ENCODE data around the gene CD164L2.
A peak's percentile ranks its signal among the peaks of the same experiment; 100 is the strongest.
"Not testable (repeated sequence)": the region's sequence is repeated elsewhere in the genome, so short reads cannot be mapped to it uniquely, and the experiment has no call there.

The CD164L2 gene

DNA sequence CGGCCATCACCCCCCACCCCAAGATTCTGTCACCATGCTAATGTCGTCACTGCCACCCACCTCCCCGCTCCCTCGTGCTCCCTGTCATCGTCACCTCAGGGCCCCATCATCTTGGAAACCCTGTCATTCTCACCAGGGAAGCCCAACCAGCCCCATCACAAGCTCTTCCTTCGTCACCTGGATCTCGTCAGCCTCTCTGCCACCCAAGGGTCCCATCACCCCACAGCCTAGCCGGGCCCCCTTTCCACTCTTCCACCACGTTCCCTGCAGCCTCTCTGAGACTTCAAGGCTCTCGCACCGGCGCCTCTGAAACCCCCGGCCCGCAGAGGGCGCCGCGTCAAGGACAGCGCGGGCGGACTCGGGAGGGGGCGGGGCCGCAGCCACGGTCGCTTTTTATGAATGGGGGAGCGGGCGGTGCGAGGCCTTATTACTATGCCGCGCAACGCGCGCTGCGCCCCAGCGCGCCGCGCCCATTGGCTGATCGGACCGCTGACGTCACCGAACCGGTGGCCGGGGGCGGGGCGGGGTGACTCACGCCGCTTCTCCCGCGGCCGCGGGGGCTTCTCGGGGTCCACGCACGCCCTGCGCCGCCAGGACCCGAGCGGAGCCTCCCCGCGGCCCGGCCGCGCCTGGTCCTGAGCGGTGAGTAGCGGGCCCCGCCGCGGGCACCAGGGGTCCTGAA is 9.1 kb upstream of the CD164L2 start, which contains the start of gene GPR3:
GPR3 (plus strand) TSS at position 527 of the 682 bp plus-strand sequence. CDS start 1,177 bp downstream, outside the sequence.
- intact Hi-C loops (cut with DNase I), result loop anchor here (10.0 kb wide), 1 partner anchor 273 kb away; no protein-coding TSS in a partner anchor
- DNase-seq, result peak; percentile 74 to 98 (median 90)

- DNase-seq, result peak in 9 of 10 donors; percentile 38 to 96 (median 60)
- intact Hi-C loops (cut with DNase I), result loop anchor here (10.0 kb wide), 1 partner anchor 273 kb away; no protein-coding TSS in a partner anchor
These were observed 8.5 kb upstream of the CD164L2 start for GRCh38 chr1:27391511-27392095.

- intact Hi-C loops (cut with DNase I), result loop anchor here (10.0 kb wide), 1 partner anchor 54 kb away; no protein-coding TSS in a partner anchor
- DNase-seq, result peak in 6 of 10 donors; percentile 44 to 90 (median 65)
These were observed 5.3 kb upstream of the CD164L2 start for GRCh38 chr1:27388337-27389005.

GRCh38 chr1:27384797-27385196 is 1.7 kb upstream of the CD164L2 start:
- not testable (repeated sequence) for DNase-seq
- intact Hi-C loops (cut with DNase I), result loop anchor here (10.0 kb wide), 1 partner anchor 50 kb away; no protein-coding TSS in a partner anchor

DNA sequence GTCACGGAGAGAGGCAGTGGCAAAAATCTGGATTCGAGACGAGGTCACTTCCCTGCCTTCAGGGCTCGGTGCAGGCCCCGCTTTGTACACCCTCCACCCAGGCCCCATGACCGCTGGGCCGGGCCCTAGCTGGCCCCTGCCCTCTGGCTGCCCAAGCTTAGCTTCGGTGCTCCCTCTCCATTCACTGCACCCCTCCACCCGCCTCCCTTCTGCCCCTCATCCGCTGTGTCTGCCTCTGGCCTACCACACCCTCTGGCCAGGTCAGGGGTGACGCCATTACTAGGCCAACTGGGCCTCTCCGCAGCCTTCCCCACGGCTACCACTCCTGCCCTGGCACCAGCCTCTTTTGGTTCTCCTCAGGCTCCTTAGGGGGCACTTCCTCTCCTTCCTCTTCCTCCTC is 528 bp upstream of the CD164L2 start:
- intact Hi-C loops (cut with DNase I), result loop anchor here (10.0 kb wide), 1 partner anchor 49 kb away; no protein-coding TSS in a partner anchor
- no peak for DNase-seq

DNA sequence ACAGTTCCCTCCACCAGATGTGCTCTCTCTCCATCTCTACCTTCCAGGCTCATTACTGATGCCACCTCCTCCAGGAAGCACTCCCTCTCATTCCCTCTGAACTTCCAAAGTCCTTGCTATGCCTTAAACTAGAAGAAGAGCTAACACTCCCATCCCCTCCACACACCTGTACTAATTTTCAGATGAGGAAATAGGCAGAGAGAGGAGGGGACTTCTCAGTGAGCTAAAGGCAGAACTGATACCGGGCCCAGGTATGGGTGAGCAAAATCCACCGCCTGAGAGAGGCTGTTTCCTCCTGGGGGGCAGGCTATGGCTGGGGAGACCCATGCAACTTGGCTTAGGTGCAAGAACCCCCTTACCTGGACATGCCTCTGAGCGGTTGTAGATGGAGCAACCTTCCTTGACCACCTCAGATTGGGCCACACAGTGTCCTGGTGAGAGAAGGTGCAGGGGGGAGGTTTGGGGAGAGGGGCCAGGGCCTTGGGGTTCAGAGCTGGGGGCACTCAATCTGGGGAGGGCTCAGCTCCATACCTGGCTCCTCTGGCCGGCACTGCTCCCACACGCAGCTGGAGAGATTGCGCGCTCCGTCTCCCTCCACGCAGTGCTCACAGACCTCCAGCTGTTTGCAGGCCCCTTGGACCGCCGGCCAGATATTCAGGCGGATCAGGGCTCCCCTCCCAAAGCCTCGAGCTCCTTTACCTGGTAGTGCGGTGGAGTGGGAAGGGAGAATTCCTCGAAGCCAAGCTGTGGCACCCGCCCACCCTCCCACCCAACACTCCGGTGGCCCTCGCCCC is 967 bp downstream of the CD164L2 start:
- peak in 1 of 10 donors; percentile 21 for DNase-seq
- intact Hi-C loops (cut with DNase I), result loop anchor here (10.0 kb wide), 1 partner anchor 47 kb away; no protein-coding TSS in a partner anchor

DNA sequence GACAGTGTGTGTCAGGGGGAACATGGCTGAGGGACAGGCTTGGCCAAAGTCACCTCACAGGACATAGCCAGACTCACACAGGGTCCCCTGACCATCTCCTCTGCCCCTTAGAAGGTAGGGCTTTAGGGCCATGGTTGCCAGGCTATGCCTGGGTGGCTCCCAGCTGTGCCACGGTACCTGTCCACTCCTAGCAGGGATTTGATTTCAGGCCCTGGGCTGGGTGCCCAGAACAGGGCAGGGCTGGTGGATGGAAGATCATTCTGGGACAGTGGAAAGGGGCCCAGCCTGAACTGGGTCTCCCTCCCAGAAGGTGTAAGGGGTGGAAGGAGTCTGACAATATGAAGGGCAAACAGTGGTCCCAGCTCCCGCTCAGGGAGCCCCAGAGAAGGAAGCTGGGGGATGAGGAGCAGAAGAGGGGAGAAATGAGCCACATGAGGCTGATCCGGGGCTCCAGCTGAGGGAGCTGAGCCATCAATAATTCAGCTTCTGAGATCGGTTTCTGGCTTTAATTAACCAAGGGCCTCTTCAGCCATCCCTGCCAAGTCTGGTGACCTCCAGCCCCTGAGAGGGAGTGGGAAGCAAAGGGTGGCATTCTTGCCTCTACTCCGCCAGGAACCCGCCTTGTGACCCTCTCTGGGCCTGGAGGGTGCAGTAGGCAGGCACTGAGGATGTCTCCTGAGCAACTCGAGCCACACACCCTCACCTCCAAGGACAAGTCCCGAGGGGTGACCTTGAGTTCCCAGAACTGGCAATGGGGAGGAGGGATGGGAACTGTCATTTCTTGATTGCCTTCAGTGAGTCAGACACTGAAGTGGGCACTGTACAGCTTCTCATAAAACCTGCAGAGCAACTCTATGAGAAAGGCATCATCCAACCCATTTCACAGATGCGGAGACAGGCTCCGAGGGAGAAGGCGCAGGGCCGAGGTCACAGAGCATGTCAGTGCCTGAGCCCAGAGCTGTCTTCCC is 2.1 kb downstream of the CD164L2 start:
- DNase-seq, result peak in 1 of 10 donors; percentile 45
- intact Hi-C loops (cut with DNase I), result loop anchor here (10.0 kb wide), 1 partner anchor 46 kb away; no protein-coding TSS in a partner anchor

DNA sequence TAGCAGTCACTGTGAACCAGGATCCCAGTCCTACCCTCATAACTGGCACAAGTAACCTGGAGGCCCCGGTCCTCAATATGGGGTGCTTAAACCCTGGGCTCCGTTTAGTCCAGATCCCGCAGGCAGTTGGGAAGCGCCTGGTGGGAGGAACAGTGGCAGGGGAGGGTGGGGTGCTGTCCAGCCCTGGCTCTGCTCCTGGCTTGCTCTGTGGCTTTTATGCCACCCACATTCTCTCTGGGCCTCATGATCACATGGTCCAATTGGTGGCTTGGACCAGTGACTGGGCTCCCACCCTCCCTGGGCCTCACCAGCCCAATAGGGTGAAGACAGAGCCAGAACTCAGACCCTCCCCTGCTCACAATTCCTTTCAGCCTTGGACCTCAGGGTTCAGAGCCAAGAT is 2.9 kb downstream of the CD164L2 start:
- intact Hi-C loops (cut with DNase I), result loop anchor here (10.0 kb wide), 1 partner anchor 45 kb away; no protein-coding TSS in a partner anchor

DNA sequence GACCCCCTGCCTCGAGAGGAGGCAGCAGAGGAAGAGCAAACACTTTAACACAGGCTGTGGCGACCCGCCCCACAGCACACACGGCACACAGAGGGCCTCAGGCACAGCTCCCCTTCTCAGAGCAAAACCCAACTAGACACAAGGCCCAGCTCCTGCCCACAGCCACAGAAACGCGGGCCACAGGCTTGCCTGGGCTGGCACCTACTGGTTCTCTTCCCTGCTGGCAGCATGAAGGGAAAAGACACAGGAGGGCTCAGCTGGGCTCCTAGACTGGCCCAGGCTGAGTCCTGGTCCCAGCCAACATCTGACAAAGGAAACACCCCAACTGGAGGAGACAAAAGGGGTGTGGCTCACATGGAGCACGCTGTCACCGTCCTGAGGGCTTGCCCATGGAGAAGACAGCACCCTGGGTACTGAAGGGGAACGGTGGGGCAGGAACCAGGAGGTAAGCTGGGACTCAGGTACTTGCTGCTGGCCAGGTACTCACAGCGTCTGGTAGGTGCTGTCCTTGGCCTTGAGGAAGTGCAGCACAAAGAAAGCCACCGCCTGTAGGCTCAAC is 3.5 kb downstream of the CD164L2 start:
- intact Hi-C loops (cut with DNase I), result loop anchor here (10.0 kb wide), 1 partner anchor 45 kb away; no protein-coding TSS in a partner anchor
- peak in 1 of 10 donors; percentile 52 for DNase-seq

More for the DNA sequence above, 2.9 kb downstream of the CD164L2 start:
- DNase-seq, result peak in 1 of 10 donors; percentile 16

DNA sequence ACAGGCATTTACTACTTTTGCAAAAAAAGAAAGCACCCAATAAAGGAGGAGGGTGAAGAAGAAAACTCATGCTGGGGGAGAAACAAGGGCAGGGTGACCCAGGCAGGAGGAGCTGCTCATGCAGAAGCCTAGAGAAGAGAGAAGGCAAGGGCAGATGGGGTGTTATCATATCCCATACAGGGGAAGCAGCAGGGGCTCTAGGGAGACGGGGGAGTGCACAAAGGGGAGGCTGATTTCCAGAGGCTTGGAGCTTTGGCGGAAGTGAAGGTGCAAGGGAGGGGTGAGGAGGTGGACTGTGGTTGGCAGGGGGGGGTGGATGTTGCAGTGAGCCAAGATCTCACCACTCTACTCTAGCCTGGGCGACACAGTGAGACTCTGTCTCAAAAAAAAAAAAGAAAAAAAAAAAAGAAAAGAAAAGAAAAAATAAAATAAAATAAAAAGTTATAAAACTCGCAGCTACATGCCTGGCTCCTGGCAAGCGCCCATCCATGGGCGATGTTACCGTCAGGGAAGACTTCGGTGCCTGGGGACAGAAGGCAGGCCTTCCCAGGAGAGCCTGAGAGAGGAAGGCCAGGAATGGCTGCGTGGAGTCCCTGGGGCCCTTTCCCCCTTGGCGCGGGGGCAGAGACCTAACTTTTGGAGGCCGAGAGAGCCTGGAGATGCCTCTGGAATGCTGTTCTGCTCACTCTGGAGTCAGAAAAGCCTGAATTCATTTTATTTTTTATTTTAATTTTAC is 5.2 kb downstream of the CD164L2 start:
- intact Hi-C loops (cut with DNase I), result no loop called here
- peak in 1 of 10 donors; percentile 59 for DNase-seq

DNA sequence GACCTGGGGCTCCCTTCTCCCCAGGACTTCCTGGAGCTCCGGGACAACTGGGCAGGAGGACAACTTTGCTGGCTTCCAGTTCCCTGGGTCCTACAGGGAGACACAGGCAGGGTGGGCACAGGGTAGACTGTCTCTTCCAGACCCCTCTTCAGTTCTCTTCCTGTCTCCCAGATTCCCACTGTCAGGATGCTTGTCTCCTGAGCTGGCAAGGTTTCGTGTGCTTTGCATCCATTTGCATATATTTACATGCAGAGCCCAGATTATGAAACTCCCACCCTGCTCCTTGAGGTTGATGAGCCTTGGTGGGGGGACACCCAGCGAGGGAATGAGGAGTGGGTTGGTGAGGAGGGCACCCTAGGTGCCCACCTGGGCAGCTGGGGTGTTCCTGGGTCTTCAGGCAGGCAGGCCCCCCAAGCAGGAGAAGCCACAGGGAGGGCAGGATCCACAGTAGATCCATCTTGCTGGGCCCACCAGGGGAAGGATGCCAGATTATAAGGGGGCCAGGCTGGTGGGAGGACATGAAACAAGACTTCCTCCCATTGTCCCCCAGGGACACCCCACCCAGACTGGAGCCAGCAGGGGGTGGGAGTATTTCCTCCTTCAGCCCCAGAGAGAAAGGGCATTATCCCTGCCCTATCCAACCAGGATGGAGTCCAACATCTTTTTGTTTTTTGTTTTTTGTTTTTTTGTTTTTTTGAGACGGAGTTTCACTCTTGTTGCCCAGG is 8.6 kb downstream of the CD164L2 start, which contains the start of gene FCN3:
FCN3 (minus strand) TSS at position 463 of the 725 bp plus-strand sequence; CDS start at position 457, 6 bp downstream.
- intact Hi-C loops (cut with DNase I), result no loop called here
- DNase-seq, result peak in 1 of 10 donors; percentile 19

GRCh38 chr1:27372808-27373690 is 10.1 kb downstream of the CD164L2 start:
- DNase-seq, result peak in 1 of 10 donors; percentile 40
- intact Hi-C loops (cut with DNase I), result no loop called here

DNA sequence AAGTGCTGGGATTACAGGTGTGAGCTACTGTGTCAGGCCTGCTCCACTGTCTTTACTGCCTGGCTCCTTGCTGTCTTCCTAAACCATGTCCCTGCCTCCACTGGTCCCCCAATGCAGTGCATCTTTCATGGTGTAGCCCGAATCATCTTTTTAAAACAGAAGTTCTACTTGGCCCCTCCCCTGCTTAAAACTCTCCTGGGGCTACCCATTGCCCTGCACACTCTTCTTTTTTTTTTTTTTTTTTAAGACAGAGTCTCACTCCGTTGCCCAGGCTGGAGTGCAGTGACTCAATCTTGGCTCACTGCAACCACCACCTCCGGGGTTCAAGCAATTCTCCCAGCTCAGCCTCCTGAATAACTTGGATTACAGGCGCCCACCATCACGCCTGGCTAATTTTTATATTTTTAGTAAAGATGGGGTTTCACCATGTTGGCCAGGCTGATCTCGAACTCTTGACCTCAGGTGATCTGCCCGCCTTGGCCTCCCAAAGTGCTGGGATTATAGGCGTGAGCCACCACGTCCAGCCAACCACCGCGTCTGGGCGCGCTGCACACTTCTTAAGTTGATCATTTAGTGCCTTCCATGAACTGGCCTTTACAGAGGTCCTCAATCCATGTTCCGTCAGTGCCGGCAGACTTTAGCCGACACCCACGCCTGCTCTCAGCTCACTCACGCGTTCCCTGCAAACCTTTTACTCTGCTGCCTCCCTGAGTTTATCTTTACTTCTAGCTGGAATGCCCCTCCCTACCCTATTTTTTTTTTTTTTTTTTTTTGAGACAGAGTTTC is 10.9 kb downstream of the CD164L2 start:
- intact Hi-C loops (cut with DNase I), result no loop called here
- DNase-seq, result no peak

DNA sequence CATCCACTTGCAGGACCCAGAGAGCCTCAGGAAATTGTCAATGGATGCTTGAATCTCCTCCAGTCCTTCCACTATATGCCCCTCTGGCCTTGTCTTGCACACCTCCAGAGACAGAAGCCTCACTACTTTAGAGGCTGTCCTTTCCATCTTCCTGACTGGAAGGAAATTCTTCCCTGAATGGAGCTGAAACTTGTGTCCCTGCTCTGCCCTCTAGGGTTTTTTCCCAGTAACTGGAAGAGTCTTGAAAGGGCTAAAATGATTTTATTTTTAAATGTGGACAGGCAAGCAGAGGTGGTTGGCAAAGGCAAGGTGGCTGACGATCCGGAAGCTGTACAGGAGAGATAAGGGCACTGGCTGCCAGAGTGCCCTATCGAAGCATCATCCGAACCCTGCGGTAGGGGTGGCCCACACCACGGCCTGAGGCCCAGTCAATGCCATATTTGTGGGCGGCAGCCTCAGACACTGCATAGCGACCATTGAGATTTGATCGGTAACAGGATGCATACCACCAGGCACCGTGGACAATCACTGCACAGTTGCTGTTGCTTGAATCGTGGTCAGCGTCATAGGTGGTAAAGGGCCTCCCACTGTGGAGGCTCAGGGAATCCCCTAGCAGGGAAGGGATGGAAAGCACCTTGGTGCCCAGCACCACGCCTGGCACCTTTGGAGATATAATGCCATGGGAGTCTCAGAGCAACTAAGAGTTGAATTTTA is 14.1 kb downstream of the CD164L2 start:
- intact Hi-C loops (cut with DNase I), result no loop called here

More for the DNA sequence above, 14.1 kb downstream of the CD164L2 start:
- DNase-seq, result peak in 1 of 10 donors; percentile 40

All from posterior cingulate gyrus (tissue), 11 donors.